ENCODE measurements around the gene APOC3.
A peak's percentile ranks its signal among the peaks of the same experiment; 100 is the strongest.
"Not testable (repeated sequence)": the region's sequence is repeated elsewhere in the genome, so short reads cannot be mapped to it uniquely, and the experiment has no call there.

Gene APOC3

GRCh38 chr11:116832350-116833290, 2.9 kb downstream of the APOC3 start:
- H3K4me3 ChIP-seq (ENCODE audit: low read depth, low read length) = no peak overlapping the region
- no peak for TF ChIP-seq CTCF (IDR thresholded peaks at IDR 0.05; ENCODE audit: borderline replicate concordance, insufficient read depth, low read depth, low read length)

- H3K4me3 ChIP-seq (ENCODE audit: low read depth, low read length) = no peak overlapping the region
- no peak for TF ChIP-seq CTCF (IDR thresholded peaks at IDR 0.05; ENCODE audit: borderline replicate concordance, insufficient read depth, low read depth, low read length)
These were observed 3.7 kb downstream of the APOC3 start for GRCh38 chr11:116833491-116833815.

GRCh38 chr11:116833816-116834534, 4.3 kb downstream of the APOC3 start:
- TF ChIP-seq CTCF (IDR thresholded peaks at IDR 0.05; ENCODE audit: borderline replicate concordance, insufficient read depth, low read depth, low read length) = no peak
- H3K4me3 ChIP-seq (ENCODE audit: low read depth, low read length) = no peak overlapping the region

- H3K4me3 ChIP-seq (ENCODE audit: low read depth, low read length) = not testable (repeated sequence)
These were observed 4.9 kb downstream of the APOC3 start for GRCh38 chr11:116834535-116835041.

GRCh38 chr11:116835042-116835772, 5.5 kb downstream of the APOC3 start:
- no peak for TF ChIP-seq CTCF (IDR thresholded peaks at IDR 0.05; ENCODE audit: borderline replicate concordance, insufficient read depth, low read depth, low read length)
- H3K4me3 ChIP-seq (ENCODE audit: low read depth, low read length) = peak overlapping the region; percentile 53

- TF ChIP-seq CTCF (IDR thresholded peaks at IDR 0.05; ENCODE audit: borderline replicate concordance, insufficient read depth, low read depth, low read length) = peak; percentile 74
- peak overlapping the region; percentile 53 for H3K4me3 ChIP-seq (ENCODE audit: low read depth, low read length)
These were observed 6.3 kb downstream of the APOC3 start for GRCh38 chr11:116835791-116836631.
